ENCODE results near the gene PCDH10. TPM values are rescaled to one million over a fixed set of nuclear protein-coding genes. Genes with fewer than 3 reads are reported as not detected.

Gene PCDH10
- polyA plus RNA-seq, 1 of the 3 experiments (the other 2 are of a cell fraction) = 0.02 TPM

GRCh38 chr4:133186845-133187244 is 37.8 kb downstream of the PCDH10 start:
- WGBS (ENCODE audit: low lambda C conversion rate) = 64% methylated on average over 5 of the region's 5 CpGs
- Histone ChIP-seq H3K36me3 (replicated peaks in 1 of 2; ENCODE audit: control insufficient read depth in 1 of 2, insufficient read depth in 2 of 2, low read length in 1 of 2) (no peaks in the 10 kb centered on the region), H3F3A (replicated peaks; ENCODE audit: insufficient read depth) (no peaks in the 10 kb centered on the region), H3K4me1 (ENCODE audit: control insufficient read depth in 1 of 2, insufficient read depth in 2 of 2, low read depth in 1 of 2, low read length in 1 of 2) (no peaks in the 10 kb centered on the region; a peak in 1 of 4 replicates), H3K4me2 (no peak overlapping the region), H3K27ac (ENCODE audit: low read depth in 2 of 2, low read length in 1 of 2) (peak overlapping the region in 1 of 2 experiments; percentile 55; a peak in 3 of 4 replicates), H3K9ac (no peak overlapping the region), H2AFZ (ENCODE audit: low read depth) (no peak overlapping the region), H4K20me1 (ENCODE audit: insufficient read depth) (no peaks in the 10 kb centered on the region), H3K4me3 (ENCODE audit: low read depth in 2 of 2, low read length in 1 of 2) (no peak overlapping the region), H3K9me2 (no peaks in the 10 kb centered on the region), H3K9me3 (no peaks in the 10 kb centered on the region), H3K79me2 (ENCODE audit: insufficient read depth) (no peaks in the 10 kb centered on the region), H3K27me3 (ENCODE audit: insufficient read depth) (no peaks in the 10 kb centered on the region)
- TF ChIP-seq NRF1 (IDR thresholded peaks at IDR 0.05; ENCODE audit: low read depth, low read length) = no peak
- TF ChIP-seq MEF2A (IDR thresholded peaks at IDR 0.05; ENCODE audit: borderline replicate concordance, low read depth) = no peak
- TF ChIP-seq GATA2 (CRISPR knock-in tag; IDR thresholded peaks at IDR 0.05) = no peak
- TF ChIP-seq SMC3 (IDR thresholded peaks at IDR 0.05; ENCODE audit: low read depth, low read length) = no peak
- TF ChIP-seq, protein P1, sequence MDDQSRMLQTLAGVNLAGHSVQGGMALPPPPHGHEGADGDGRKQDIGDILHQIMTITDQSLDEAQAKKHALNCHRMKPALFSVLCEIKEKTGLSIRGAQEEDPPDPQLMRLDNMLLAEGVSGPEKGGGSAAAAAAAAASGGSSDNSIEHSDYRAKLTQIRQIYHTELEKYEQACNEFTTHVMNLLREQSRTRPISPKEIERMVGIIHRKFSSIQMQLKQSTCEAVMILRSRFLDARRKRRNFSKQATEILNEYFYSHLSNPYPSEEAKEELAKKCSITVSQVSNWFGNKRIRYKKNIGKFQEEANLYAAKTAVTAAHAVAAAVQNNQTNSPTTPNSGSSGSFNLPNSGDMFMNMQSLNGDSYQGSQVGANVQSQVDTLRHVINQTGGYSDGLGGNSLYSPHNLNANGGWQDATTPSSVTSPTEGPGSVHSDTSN (IDR thresholded peaks at IDR 0.05) = no peak
- CTCF ChIA-PET = no interaction called here
- POLR2A ChIA-PET = no interaction called here
- DNase-seq = no peak

- H3K27me3 ChIP-seq (ENCODE audit: insufficient read depth) = no peaks in the 10 kb centered on the region
- no peaks in the 10 kb centered on the region for H3K36me3 ChIP-seq (replicated peaks in 1 of 2; ENCODE audit: control insufficient read depth in 1 of 2, insufficient read depth in 2 of 2, low read length in 1 of 2)
- 19% methylated on average over 8 of the region's 8 CpGs for WGBS (ENCODE audit: low lambda C conversion rate)
- H3K9ac ChIP-seq = no peak overlapping the region
- no peak for DNase-seq
- ChIA-PET CTCF (interaction anchor here (0.6 kb wide), 1 partner anchor 31 kb away, joined by 3 read pairs; no protein-coding TSS in a partner anchor), POLR2A (no interaction called here)
- no peaks in the 10 kb centered on the region; a peak in 1 of 4 replicates for H3K4me1 ChIP-seq (ENCODE audit: control insufficient read depth in 1 of 2, insufficient read depth in 2 of 2, low read depth in 1 of 2, low read length in 1 of 2)
- no peak for TF ChIP-seq TCF12 (IDR thresholded peaks at IDR 0.05)
- no peaks in the 10 kb centered on the region for H3K9me3 ChIP-seq
- H2AFZ ChIP-seq (ENCODE audit: low read depth) = peak overlapping the region; percentile 56; the same call in 1 of the 2 replicates
- H3K9me2 ChIP-seq = no peaks in the 10 kb centered on the region; the same call in 1 of the 2 replicates
- H4K20me1 ChIP-seq (ENCODE audit: insufficient read depth) = no peaks in the 10 kb centered on the region
- no peaks in the 10 kb centered on the region for H3K79me2 ChIP-seq (ENCODE audit: insufficient read depth)
- H3K27ac ChIP-seq (ENCODE audit: low read depth in 2 of 2, low read length in 1 of 2) = no peak overlapping the region; a peak in 1 of 4 replicates
- no peak overlapping the region for H3K4me3 ChIP-seq (ENCODE audit: low read depth in 2 of 2, low read length in 1 of 2)
- peak overlapping the region; percentile 12; the same call in 1 of the 2 replicates for H3K4me2 ChIP-seq
- H3F3A ChIP-seq (replicated peaks; ENCODE audit: insufficient read depth) = no peaks in the 10 kb centered on the region
These were observed 39.5 kb downstream of the PCDH10 start for GRCh38 chr4:133188433-133189146.

DNA sequence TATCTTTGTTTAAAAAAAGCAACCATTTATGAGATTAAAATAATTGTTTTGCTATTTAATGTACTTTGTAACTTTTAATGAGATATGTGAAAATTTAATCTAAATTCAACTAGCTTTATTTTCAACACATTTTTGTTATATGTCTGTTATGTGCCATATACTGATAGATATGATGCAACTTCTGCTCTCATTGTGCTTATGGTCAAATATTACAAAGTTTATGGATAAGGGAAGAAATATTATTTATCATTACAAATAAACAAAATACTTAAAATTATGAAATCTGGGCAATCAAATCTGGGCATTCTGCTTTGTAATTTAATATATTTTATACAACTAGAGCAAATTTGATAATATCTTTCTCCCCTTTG is 40.0 kb downstream of the PCDH10 start:
- Histone ChIP-seq H3K9me2 (no peaks in the 10 kb centered on the region; the same call in 1 of the 2 replicates), H3K27me3 (ENCODE audit: insufficient read depth) (no peaks in the 10 kb centered on the region), H3F3A (replicated peaks; ENCODE audit: insufficient read depth) (no peaks in the 10 kb centered on the region), H3K4me1 (ENCODE audit: control insufficient read depth in 1 of 2, insufficient read depth in 2 of 2, low read depth in 1 of 2, low read length in 1 of 2) (no peaks in the 10 kb centered on the region; a peak in 1 of 4 replicates), H3K4me2 (no peak overlapping the region), H3K36me3 (replicated peaks in 1 of 2; ENCODE audit: control insufficient read depth in 1 of 2, insufficient read depth in 2 of 2, low read length in 1 of 2) (no peaks in the 10 kb centered on the region), H3K9me3 (no peaks in the 10 kb centered on the region), H3K27ac (ENCODE audit: low read depth in 2 of 2, low read length in 1 of 2) (no peak overlapping the region), H2AFZ (ENCODE audit: low read depth) (peak overlapping the region; percentile 56; the same call in 1 of the 2 replicates), H4K20me1 (ENCODE audit: insufficient read depth) (no peaks in the 10 kb centered on the region), H3K4me3 (ENCODE audit: low read depth in 2 of 2, low read length in 1 of 2) (no peak overlapping the region), H3K9ac (no peak overlapping the region), H3K79me2 (ENCODE audit: insufficient read depth) (no peaks in the 10 kb centered on the region)
- ChIA-PET CTCF (interaction anchor here (0.6 kb wide), 1 partner anchor 32 kb away, joined by 3 read pairs; no protein-coding TSS in a partner anchor), POLR2A (no interaction called here)
- no peak for DNase-seq
- TF ChIP-seq TEAD4 (IDR thresholded peaks at IDR 0.05; ENCODE audit: borderline replicate concordance, insufficient read depth) (no peak), USF2 (IDR thresholded peaks at IDR 0.05; ENCODE audit: borderline replicate concordance, low read depth, low read length) (no peak), IRF3 (IDR thresholded peaks at IDR 0.05; ENCODE audit: low read depth, low read length) (no peak), ZBTB33 (IDR thresholded peaks at IDR 0.05; ENCODE audit: borderline replicate concordance, low read depth) (no peak), RXRA (IDR thresholded peaks at IDR 0.05; ENCODE audit: borderline replicate concordance, low read depth) (no peak)
- TF ChIP-seq, protein P2, sequence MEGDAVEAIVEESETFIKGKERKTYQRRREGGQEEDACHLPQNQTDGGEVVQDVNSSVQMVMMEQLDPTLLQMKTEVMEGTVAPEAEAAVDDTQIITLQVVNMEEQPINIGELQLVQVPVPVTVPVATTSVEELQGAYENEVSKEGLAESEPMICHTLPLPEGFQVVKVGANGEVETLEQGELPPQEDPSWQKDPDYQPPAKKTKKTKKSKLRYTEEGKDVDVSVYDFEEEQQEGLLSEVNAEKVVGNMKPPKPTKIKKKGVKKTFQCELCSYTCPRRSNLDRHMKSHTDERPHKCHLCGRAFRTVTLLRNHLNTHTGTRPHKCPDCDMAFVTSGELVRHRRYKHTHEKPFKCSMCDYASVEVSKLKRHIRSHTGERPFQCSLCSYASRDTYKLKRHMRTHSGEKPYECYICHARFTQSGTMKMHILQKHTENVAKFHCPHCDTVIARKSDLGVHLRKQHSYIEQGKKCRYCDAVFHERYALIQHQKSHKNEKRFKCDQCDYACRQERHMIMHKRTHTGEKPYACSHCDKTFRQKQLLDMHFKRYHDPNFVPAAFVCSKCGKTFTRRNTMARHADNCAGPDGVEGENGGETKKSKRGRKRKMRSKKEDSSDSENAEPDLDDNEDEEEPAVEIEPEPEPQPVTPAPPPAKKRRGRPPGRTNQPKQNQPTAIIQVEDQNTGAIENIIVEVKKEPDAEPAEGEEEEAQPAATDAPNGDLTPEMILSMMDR (IDR thresholded peaks at IDR 0.05) = no peak

Measured in SK-N-SH (cell line).